CD8-positive, alpha-beta memory T cell (primary cell): ENCODE results near the gene MYH7. TPM values are rescaled to one million over a fixed set of nuclear protein-coding genes. Genes with fewer than 3 reads are reported as not detected.
A peak's percentile ranks its signal among the peaks of the same experiment; 100 is the strongest.

ENCODE experiments used
- CTCF ChIA-PET: fragments of 350-600 bp; sonication (Branson Sonifier 250); formaldehyde crosslinking; loops from one replicate; lab custom pipeline; 2021; ENCODE audit warnings: antibody characterized with exemption; lab: Charles Lee
- POLR2A ChIA-PET: fragments of 350-600 bp; sonication (Branson Sonifier 250); formaldehyde crosslinking; loops from one replicate; lab custom pipeline; 2021; ENCODE audit warnings: antibody characterized with exemption; lab: Charles Lee
- DNase-seq, 5 donors: peaks; one replicate each; pipeline versions ENCODE4 v3.0.0 to v3.0.0-alpha.2; 2020 to 2022; ENCODE audit warnings: mixed read lengths in 1 of 5
- H3K27ac ChIP-seq: one replicate; pipeline ENCODE4 v1.7.0; 2013; ENCODE audit warnings: low read depth, mild to moderate bottlenecking, low read length, moderate library complexity
- H3K27me3 ChIP-seq: 2 replicates; pipeline ENCODE4 v1.7.0; 2013; ENCODE audit warnings: low read length, mild to moderate bottlenecking; ENCODE audit not compliant: insufficient read depth, poor library complexity, severe bottlenecking
- H3K36me3 ChIP-seq: 2 replicates; pipeline ENCODE4 v1.7.0; 2013; ENCODE audit warnings: mild to moderate bottlenecking, low read length, moderate library complexity; ENCODE audit not compliant: insufficient read depth
- H3K4me1 ChIP-seq: 2 replicates; pipeline ENCODE4 v1.7.0; 2013; ENCODE audit warnings: mild to moderate bottlenecking, low read length, moderate library complexity; ENCODE audit not compliant: insufficient read depth
- H3K4me3 ChIP-seq: 2 replicates; pipeline ENCODE4 v1.7.0; 2013; ENCODE audit warnings: mild to moderate bottlenecking, low read length
- H3K9me3 ChIP-seq: 2 replicates; pipeline ENCODE4 v1.7.0; 2013; ENCODE audit warnings: mild to moderate bottlenecking, low read length
- H3K27ac Mint-ChIP-seq, 8 donors: one replicate each; pipeline ENCODE4 v1.8.0; 2020 to 2021; ENCODE audit warnings: mixed read lengths in 8 of 8, mild to moderate bottlenecking in 6 of 8, inconsistent platforms in 3 of 8, moderate library complexity in 3 of 8
- H3K27me3 Mint-ChIP-seq, 2 donors: one replicate each; pipeline ENCODE4 v1.8.0; 2020 to 2021; ENCODE audit warnings: mixed read lengths in 2 of 2, mild to moderate bottlenecking in 1 of 2, moderate library complexity in 1 of 2
- H3K36me3 Mint-ChIP-seq, 3 donors: one replicate each; pipeline ENCODE4 v1.8.0; 2020 to 2021; ENCODE audit warnings: mixed read lengths in 3 of 3, inconsistent platforms in 1 of 3, mild to moderate bottlenecking in 1 of 3
- H3K4me1 Mint-ChIP-seq, 3 donors: one replicate each; pipeline ENCODE4 v1.8.0; 2020 to 2021; ENCODE audit warnings: mixed read lengths in 3 of 3, inconsistent platforms in 1 of 3, mild to moderate bottlenecking in 1 of 3
- H3K4me3 Mint-ChIP-seq, 7 donors: one replicate each; pipeline ENCODE4 v1.8.0; 2020 to 2021; ENCODE audit warnings: mixed read lengths in 7 of 7, mild to moderate bottlenecking in 6 of 7, moderate library complexity in 4 of 7, inconsistent platforms in 2 of 7
- H3K9me3 Mint-ChIP-seq, 5 donors: one replicate each; pipeline ENCODE4 v1.8.0; 2020 to 2022; ENCODE audit warnings: mixed read lengths in 5 of 5, mild to moderate bottlenecking in 3 of 5, moderate library complexity in 2 of 5, inconsistent platforms in 1 of 5
- polyA plus RNA-seq: library from polyadenylated mRNA; unstranded; fragments of 300-500 nt; fragmentation: Illumina TruSeq; gene quantifications from one replicate; pipeline ENCODE4 v1.2.3, GENCODE V29; 2021
- total RNA-seq, 2 experiments: library from RNA; stranded (reverse); gene quantifications; one replicate each; pipeline ENCODE4 v1.2.3, GENCODE V29; 2021

MYH7 gene
- total and polyA plus RNA-seq, 3 experiments from 2014 or later: not detected

GRCh38 chr14:23370221-23370620, 65.2 kb downstream of the MYH7 start:
- Histone ChIP-seq H3K27me3 (peaks cover 5% of the 10 kb centered on the region), H3K4me3 (no peak overlapping the region), H3K4me1 (no peaks in the 10 kb centered on the region), H3K9me3 (no peaks in the 10 kb centered on the region), H3K36me3 (no peaks in the 10 kb centered on the region), H3K27ac (no peak overlapping the region)
- H3K4me1 Mint-ChIP-seq: no peaks in the 10 kb centered on the region
- ChIA-PET POLR2A (no interaction called here), CTCF (interaction anchor here (2.1 kb wide), 1 partner anchor 10 kb away, joined by 8 read pairs; no protein-coding TSS in a partner anchor)
- H3K27me3 Mint-ChIP-seq: peaks cover 17 to 26% of the 10 kb centered on the region in 2 donors
- DNase-seq: no peak
- no peaks in the 10 kb centered on the region for H3K9me3 Mint-ChIP-seq
- H3K4me3 Mint-ChIP-seq: no peak overlapping the region
- peak overlapping the region in 1 of 8 donors; percentile 19 for H3K27ac Mint-ChIP-seq
- H3K36me3 Mint-ChIP-seq: no peaks in the 10 kb centered on the region

GRCh38 chr14:23366426-23366921, 69.0 kb downstream of the MYH7 start:
- no peak overlapping the region for H3K4me3 Mint-ChIP-seq
- peaks cover 25 to 40% of the 10 kb centered on the region in 2 donors for H3K27me3 Mint-ChIP-seq
- H3K4me3 ChIP-seq: no peak overlapping the region
- H3K4me1 ChIP-seq: no peaks in the 10 kb centered on the region
- no peak overlapping the region for H3K27ac Mint-ChIP-seq
- peaks cover 0 to 2% (median 0%) of the 10 kb centered on the region in 5 donors for H3K9me3 Mint-ChIP-seq
- ChIA-PET POLR2A (interaction anchor here (0.6 kb wide), 1 partner anchor 29 kb away, joined by 5 read pairs; no protein-coding TSS in a partner anchor), CTCF (no interaction called here)
- H3K36me3 Mint-ChIP-seq: no peaks in the 10 kb centered on the region
- H3K27ac ChIP-seq: no peak overlapping the region
- peak in 1 of 5 donors; percentile 23 for DNase-seq
- H3K27me3 ChIP-seq: peaks cover 12% of the 10 kb centered on the region
- no peaks in the 10 kb centered on the region for H3K4me1 Mint-ChIP-seq
- no peaks in the 10 kb centered on the region for H3K36me3 ChIP-seq
- no peaks in the 10 kb centered on the region for H3K9me3 ChIP-seq

- peaks cover 0 to 2% (median 0%) of the 10 kb centered on the region in 5 donors for H3K9me3 Mint-ChIP-seq
- POLR2A ChIA-PET: no interaction called here
- no peak overlapping the region for H3K4me3 ChIP-seq
- CTCF ChIA-PET: no interaction called here
- no peaks in the 10 kb centered on the region for H3K36me3 ChIP-seq
- H3K27me3 ChIP-seq: peaks cover 12% of the 10 kb centered on the region
- H3K4me1 Mint-ChIP-seq: no peaks in the 10 kb centered on the region
- no peaks in the 10 kb centered on the region for H3K9me3 ChIP-seq
- no peaks in the 10 kb centered on the region for H3K36me3 Mint-ChIP-seq
- peak in 1 of 5 donors; percentile 6 for DNase-seq
- no peaks in the 10 kb centered on the region for H3K4me1 ChIP-seq
- no peak overlapping the region for H3K4me3 Mint-ChIP-seq
- peaks cover 25 to 34% of the 10 kb centered on the region in 2 donors for H3K27me3 Mint-ChIP-seq
- no peak overlapping the region for H3K27ac Mint-ChIP-seq
- H3K27ac ChIP-seq: no peak overlapping the region
These were observed 69.6 kb downstream of the MYH7 start for GRCh38 chr14:23365732-23366425.

GRCh38 chr14:23365036-23365731, 70.3 kb downstream of the MYH7 start, which contains the start of gene EFS:
EFS (minus strand) TSS chr14:23365172; CDS start chr14:23365025, 147 bp downstream.
- Mint-ChIP-seq H3K36me3 (no peaks in the 10 kb centered on the region), H3K4me3 (no peak within 1 kb of the TSS), H3K9me3 (peaks cover 0 to 2% (median 0%) of the 10 kb centered on the region in 5 donors), H3K4me1 (no peaks in the 10 kb centered on the region), H3K27ac (no peak within 1 kb of the TSS), H3K27me3 (peaks cover 27 to 33% of the 10 kb centered on the region in 2 donors)
- ChIA-PET CTCF (no interaction called here), POLR2A (no interaction called here)
- H3K4me3 ChIP-seq: no peak within 1 kb of the TSS
- H3K9me3 ChIP-seq: no peaks in the 10 kb centered on the region
- H3K27me3 ChIP-seq: peaks cover 12% of the 10 kb centered on the region
- no peak within 1 kb of the TSS for H3K27ac ChIP-seq
- peak in 1 of 5 donors; percentile 16 for DNase-seq
- H3K36me3 ChIP-seq: no peaks in the 10 kb centered on the region
- no peaks in the 10 kb centered on the region for H3K4me1 ChIP-seq

- Histone ChIP-seq H3K4me1 (no peaks in the 10 kb centered on the region), H3K27me3 (peaks cover 12% of the 10 kb centered on the region), H3K9me3 (no peaks in the 10 kb centered on the region), H3K36me3 (no peaks in the 10 kb centered on the region), H3K4me3 (no peak overlapping the region), H3K27ac (no peak overlapping the region)
- Mint-ChIP-seq H3K9me3 (peaks cover 0 to 2% (median 0%) of the 10 kb centered on the region in 5 donors), H3K4me3 (no peak overlapping the region), H3K27me3 (peaks cover 28 to 33% of the 10 kb centered on the region in 2 donors), H3K27ac (no peak overlapping the region), H3K4me1 (no peaks in the 10 kb centered on the region), H3K36me3 (no peaks in the 10 kb centered on the region)
- ChIA-PET POLR2A (no interaction called here), CTCF (no interaction called here)
- no peak for DNase-seq
These were observed 71.1 kb downstream of the MYH7 start for GRCh38 chr14:23364164-23365035.

Other genes with a start within 250 kb of the MYH7 start
- not detected for gene RNF212B, start 197.7 kb downstream of the MYH7 start, total RNA-seq
- gene RNF212B, start 197.7 kb downstream of the MYH7 start, polyA plus RNA-seq: not detected
- gene HOMEZ, start 149.5 kb downstream of the MYH7 start, total RNA-seq: 10 to 100 TPM; 12.8 to 13.4 TPM
- gene HOMEZ, start 149.5 kb downstream of the MYH7 start, polyA plus RNA-seq: 4.9 TPM
- 10 to 100 TPM; 16.2 to 18.2 TPM for gene PPP1R3E, start 132.8 kb downstream of the MYH7 start, total RNA-seq
- gene PPP1R3E, start 132.8 kb downstream of the MYH7 start, polyA plus RNA-seq: 2.0 TPM
- 1 to 10 TPM in 1 of 2 experiments, under 1 TPM in 1; 0.86 to 1.0 TPM for gene BCL2L2, start 128.8 kb downstream of the MYH7 start, total RNA-seq
- gene BCL2L2, start 128.8 kb downstream of the MYH7 start, polyA plus RNA-seq: 0.29 TPM
- 100 to 1,000 TPM; 308 TPM for gene PABPN1, start 114.2 kb downstream of the MYH7 start, total RNA-seq
- 125 TPM for gene PABPN1, start 114.2 kb downstream of the MYH7 start, polyA plus RNA-seq
- 1 to 10 TPM; 2.6 to 2.8 TPM for gene SLC22A17, start 82.8 kb downstream of the MYH7 start, total RNA-seq
- gene SLC22A17, start 82.8 kb downstream of the MYH7 start, polyA plus RNA-seq: 1.6 TPM
- gene EFS, start 70.5 kb downstream of the MYH7 start, total RNA-seq: not detected
- gene EFS, start 70.5 kb downstream of the MYH7 start, polyA plus RNA-seq: not detected
- gene IL25, start 62.9 kb downstream of the MYH7 start, total RNA-seq: not detected
- not detected for gene IL25, start 62.9 kb downstream of the MYH7 start, polyA plus RNA-seq
- not detected for gene CMTM5, start 58.6 kb downstream of the MYH7 start, total RNA-seq
- not detected for gene CMTM5, start 58.6 kb downstream of the MYH7 start, polyA plus RNA-seq
- gene MYH6, start 27.4 kb downstream of the MYH7 start, total RNA-seq: under 1 TPM in 1 of 2 experiments, not detected in 1; 0.09 TPM
- gene MYH6, start 27.4 kb downstream of the MYH7 start, polyA plus RNA-seq: not detected
- 10 to 100 TPM; 82.7 to 88.7 TPM for gene NGDN, start 34.0 kb upstream of the MYH7 start, total RNA-seq
- 74.9 TPM for gene NGDN, start 34.0 kb upstream of the MYH7 start, polyA plus RNA-seq
- 1 to 10 TPM; 2.4 to 2.5 TPM for gene ZFHX2, start 116.1 kb upstream of the MYH7 start, total RNA-seq
- not detected for gene ZFHX2, start 116.1 kb upstream of the MYH7 start, polyA plus RNA-seq
- gene THTPA, start 120.6 kb upstream of the MYH7 start, total RNA-seq: 10 to 100 TPM; 13.4 TPM
- gene THTPA, start 120.6 kb upstream of the MYH7 start, polyA plus RNA-seq: 10.7 TPM
- gene AP1G2, start 132.1 kb upstream of the MYH7 start, total RNA-seq: 100 to 1,000 TPM; 152 to 154 TPM
- gene AP1G2, start 132.1 kb upstream of the MYH7 start, polyA plus RNA-seq: 80.8 TPM
- gene JPH4, start 143.1 kb upstream of the MYH7 start, total RNA-seq: 1 to 10 TPM; 1.8 TPM
- gene JPH4, start 143.1 kb upstream of the MYH7 start, polyA plus RNA-seq: not detected
- gene DHRS2, start 200.7 kb upstream of the MYH7 start, total RNA-seq: 1 to 10 TPM; 3.0 to 3.1 TPM
- gene DHRS2, start 200.7 kb upstream of the MYH7 start, polyA plus RNA-seq: not detected